Renal pelvis (tissue), 4 donors: ENCODE measurements around the gene SLC9A3. TPM values are rescaled to one million over a fixed set of nuclear protein-coding genes. Genes with fewer than 3 reads are reported as not detected.
"Not testable (repeated sequence)": the region's sequence is repeated elsewhere in the genome, so short reads cannot be mapped to it uniquely, and the experiment has no call there.

ENCODE experiments used
- DNase-seq: peaks from one replicate; pipeline ENCODE4 v3.0.0-alpha.2; 2013
- polyA plus RNA-seq, 3 donors: library from polyadenylated mRNA; unstranded; fragments of 120-200 nt; gene quantifications; one replicate each; pipeline ENCODE4 v1.2.1, GENCODE V29; 2013; ENCODE audit not compliant: insufficient read length in 3 of 3

SLC9A3 gene
- polyA plus RNA-seq, 3 donors: 46.4 to 69.6 (median 58.0) TPM

DNA sequence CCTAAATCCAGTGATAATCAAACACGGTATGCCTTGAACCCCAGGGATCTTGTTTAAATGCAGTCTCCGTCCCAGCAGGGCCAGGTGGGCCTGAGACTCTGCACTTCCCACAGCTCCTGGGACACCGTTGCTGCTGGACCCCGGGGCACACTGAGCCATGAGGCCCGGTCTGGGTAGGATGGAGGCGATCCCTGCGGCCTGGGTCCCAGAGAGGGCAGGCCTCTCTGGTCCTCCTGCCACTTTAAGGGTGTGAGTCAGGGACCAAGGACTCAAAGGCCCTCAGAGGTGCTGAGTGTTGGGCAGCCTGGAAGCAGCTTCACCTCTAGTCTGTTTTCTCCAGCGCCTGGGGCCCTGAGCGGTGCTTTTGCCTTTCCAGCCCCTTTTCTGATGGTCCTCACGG is 34.1 kb upstream of the SLC9A3 start:
- DNase-seq: no peak

DNA sequence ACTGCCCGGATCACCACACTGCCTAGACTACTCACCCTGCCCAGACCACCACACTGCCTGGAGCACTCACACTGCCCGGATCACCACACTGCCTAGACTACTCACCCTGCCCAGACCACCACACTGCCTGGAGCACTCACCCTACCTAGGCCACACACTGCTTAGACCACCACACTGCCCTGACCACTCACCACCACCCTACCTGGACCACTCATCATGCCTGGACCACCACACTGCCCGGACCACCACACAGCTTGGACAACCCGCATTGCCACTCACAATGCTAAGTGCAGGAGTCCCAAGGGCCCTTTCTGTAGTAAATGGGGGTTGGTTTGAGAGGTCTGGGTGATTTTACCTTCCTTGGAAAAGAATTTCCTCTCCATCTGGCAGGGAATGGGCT is 33.7 kb upstream of the SLC9A3 start:
- not testable (repeated sequence) for DNase-seq

DNA sequence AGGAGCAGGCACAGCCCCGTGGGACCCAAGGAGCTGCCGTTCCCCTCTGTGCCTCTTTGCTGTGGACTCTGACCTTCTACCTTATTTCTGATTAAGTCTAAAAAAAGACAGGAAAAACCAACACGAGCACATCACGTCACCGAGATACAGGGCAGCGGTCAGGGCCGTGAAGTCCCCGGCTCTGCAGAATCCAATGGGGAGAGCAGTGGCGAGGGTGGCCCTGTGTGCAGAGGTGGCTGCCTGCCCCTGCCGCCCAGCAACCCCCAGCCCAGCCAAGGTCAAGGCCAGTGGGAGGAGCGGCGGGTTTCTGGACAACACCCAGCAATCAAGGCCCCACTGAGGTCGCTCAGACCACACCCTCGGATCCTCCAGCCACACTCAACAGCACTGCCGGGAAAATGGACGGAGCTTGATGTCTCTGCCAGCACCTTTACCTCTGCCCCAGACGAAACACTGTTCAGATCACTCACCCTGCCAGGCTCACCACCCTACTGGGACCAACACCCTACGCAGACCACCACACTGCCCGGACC is 32.7 kb upstream of the SLC9A3 start:
- DNase-seq: no peak

DNA sequence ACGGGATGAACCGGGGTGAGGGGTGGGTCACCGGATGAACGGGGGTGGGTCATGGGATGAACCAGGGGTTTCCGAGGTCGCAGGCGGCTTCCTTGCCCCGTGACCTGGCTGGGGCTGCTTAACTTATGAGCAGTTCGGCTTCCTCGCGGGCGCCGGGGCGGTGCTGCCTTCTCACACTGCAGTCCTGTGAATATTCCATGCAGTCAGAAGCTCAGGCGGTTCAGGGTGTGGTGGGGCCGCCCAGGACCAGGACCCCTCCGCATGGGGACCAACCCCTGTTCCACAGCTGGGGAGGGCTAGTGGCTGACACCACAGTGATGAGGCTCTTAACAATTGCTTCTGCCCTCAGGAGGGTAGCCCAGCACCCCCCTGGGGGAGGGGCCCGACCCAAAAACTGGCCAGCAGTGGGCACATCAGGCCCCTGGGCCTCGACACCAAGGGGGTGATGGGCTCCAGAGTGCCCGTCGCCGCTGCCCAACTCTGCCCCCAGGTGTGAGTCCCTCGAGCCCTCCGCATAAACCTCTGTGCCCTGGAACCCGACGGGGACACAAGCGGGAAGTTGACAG is 30.9 kb upstream of the SLC9A3 start:
- no peak for DNase-seq

DNA sequence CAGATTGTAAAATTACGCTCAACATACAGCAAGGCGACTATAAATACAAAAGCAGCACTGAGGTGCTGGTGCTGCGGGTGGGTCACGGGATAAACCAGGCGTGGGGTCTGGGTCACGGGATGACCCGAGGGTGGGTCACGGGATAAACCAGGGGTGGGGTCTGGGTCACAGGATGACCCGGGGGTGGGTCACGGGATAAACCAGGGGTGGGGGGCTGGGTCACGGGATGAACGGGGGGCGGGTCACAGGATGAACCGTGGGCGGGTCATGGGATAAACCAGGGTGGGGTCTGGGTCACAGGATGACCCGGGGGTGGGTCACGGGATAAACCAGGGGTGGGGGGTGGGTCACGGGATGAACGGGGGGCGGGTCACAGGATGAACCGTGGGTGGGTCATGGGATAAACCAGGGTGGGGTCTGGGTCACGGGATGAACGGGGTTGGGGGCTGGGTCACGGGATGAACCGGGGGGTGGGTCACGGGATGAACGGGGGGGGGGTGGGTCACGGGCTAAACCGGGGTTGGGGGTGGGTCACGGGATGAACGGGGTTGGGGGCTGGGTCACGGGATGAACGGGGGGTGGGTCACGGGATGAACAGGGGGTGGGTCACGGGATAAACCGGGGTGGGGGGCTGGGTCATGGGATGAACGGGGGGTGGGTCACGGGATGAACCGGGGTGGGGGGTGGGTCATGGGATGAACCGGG is 30.2 kb upstream of the SLC9A3 start:
- no peak for DNase-seq

DNA sequence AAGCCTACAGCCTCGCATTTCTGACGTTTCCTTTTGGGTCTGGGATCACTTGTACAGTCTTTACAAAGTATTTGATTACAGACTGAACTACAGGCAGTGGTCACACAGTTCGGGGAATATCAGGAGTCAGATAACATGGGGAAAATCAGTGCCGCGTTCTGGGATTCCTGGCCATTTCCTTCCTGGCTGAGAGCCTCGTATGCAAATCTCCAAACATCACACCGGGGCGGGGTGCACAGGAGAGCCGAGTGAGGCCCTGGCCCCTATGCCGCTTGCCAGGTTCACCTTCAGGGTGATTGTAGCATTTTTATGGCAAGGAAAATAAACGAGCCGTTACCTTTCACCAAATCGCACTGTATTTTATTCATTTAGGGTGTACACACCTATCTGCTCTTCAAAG is 29.6 kb upstream of the SLC9A3 start:
- no peak for DNase-seq

DNA sequence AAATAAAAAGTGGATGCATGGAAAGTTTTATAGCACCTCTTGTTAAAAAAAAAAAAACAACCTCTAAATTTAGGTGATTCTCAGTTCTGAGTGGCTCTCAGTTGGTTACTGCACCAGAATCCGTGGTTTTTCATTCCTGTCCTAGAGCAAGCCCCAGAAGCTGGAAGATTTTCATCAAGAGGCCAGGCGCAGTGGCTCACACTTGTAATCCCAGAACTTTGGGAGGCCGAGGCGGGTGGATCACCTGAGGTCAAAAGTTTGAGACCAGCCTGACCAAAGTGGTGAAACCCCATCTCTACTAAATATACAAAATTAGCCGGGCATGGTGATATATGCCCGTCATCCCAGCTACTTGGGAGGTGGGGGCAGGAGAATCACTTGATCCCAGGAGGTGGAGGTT is 27.2 kb upstream of the SLC9A3 start:
- DNase-seq: no peak

DNA sequence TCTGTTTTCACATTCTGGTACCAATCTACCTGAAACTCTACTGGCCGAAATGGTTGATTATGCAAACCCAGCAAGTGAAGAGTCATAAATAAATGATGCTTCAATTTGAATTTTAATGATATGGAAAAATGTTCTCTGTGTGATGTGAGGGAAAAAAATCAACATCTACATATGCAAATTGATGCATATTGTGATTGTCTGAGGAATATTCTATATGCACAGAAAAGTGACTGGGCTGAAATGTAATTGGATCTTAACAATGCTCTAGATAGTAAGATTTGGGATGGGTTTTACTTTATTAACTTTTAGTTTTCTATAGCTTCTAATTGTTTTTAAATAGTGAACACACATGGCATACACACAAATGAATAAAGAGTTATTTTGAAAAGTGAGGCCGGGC is 25.0 kb upstream of the SLC9A3 start:
- DNase-seq: no peak

DNA sequence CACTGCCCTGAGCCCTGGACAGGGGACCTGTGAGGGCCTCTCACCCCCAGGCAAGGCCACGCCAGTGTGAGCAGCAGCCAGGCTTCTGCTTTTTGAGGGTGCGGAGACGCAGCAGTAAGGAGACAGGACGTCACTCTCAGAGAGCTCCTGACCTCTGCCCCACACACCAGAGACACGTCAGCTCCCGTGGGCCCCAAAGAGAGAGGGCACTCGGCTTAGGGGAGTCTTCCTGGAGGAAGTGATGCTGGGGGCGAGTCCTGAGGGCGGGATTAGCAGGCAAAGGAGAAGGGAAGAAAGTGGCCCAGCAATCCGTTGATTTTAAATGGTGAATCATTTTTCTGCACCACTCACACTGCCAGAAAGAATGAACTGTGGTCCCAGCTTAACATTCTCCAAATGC is 24.0 kb upstream of the SLC9A3 start:
- DNase-seq: no peak

DNA sequence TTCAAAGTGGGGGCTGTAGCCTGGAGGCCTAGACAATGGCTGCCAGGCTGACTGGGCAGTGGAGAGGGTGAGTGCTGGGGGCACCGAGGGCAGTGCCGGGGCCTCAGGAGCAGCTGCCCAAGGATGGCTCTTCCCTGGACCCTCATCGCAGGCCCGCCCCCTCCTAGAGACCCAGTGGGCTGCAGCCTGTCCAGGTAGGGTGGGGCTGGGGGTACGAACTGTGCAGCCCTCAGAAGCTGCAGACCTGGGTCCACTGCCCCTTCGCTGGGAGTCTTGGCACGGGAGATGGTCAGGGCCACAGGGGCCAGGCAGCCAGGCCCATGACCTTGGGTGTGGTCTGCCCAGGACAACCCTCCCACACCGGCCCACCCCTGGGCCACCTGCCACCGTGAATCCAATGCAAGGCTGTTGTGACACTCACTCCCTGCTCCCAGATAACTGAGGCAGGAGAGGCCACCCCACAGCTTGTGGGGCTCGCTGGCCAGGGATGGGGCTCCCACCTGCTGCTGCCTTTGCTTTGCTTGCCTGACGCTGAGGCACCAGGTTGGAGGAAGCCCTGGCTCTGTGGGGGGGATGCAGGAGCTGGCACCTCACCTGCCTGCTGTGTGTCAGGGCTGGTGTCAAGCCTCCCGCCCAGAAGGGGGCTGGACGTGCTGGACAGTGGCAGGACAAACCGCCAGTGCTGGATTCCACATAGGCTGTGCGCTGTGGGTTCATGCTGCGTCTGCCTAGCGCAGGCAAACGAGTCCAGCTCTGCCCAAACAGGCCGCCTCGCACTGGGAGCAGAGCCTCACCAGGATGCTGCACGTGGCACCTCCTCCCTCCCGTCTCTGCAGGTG is 23.1 kb upstream of the SLC9A3 start:
- DNase-seq: no peak

DNA sequence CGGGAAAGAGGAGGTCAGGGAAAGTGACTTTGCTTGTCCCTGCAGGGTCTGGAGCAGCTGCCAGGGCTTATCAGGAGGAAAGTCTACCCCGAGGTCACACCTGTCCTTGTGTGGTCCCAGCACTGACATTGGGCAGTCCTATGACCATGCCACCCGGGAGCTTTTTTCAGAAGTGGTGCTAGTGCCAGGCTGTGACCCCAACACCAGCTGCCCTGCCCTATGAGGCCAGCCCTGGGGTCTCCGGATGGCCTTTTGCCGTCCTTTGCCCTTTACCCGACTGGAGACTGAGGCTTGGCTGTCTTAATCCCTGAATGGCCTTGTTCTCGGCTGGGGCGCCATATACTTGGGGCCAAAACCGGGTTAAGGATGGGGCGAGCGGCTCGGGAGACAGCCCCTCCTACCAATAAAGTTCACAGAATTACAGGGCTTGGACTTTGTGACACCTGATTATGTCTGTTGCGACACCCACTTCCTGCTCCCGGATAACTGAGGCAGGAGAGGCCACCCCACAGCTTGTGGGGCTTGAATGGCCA is 22.2 kb upstream of the SLC9A3 start:
- DNase-seq: no peak

DNA sequence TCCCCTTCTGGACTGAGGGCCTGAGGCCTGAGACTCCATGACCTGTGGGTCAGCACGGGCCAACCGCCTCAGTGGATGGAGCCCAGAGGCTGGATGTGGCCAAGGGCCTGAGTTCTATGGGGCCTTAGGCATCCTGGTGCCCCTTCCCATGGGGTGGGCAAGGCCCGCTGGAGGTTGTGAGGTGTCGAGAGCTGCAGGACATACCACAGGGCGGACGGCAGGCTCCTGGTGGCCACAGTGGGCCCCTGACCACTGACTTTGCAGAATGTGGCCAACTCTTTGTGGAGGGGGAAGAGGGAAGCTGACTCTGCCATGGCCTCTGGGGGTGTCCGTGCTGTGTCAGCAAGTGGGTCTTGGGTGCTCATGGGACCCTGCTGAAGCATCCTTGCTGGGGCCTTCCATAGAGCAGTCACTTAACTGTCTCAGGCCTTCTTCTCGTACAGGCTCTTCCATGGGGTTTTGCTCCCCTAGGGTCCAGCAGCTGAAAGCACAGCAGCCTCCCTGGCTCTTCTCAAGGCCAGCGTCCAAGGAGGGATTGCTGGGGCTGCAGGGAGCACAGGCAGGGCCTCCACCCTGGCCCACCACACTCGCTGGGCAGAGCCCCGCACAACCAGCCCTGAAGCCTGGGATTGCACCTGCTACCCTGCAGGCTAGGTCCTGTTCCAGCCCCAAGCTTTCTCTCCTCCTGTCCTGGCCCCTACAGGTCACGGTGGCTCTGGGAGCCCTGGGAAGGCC is 21.6 kb upstream of the SLC9A3 start:
- no peak for DNase-seq

DNA sequence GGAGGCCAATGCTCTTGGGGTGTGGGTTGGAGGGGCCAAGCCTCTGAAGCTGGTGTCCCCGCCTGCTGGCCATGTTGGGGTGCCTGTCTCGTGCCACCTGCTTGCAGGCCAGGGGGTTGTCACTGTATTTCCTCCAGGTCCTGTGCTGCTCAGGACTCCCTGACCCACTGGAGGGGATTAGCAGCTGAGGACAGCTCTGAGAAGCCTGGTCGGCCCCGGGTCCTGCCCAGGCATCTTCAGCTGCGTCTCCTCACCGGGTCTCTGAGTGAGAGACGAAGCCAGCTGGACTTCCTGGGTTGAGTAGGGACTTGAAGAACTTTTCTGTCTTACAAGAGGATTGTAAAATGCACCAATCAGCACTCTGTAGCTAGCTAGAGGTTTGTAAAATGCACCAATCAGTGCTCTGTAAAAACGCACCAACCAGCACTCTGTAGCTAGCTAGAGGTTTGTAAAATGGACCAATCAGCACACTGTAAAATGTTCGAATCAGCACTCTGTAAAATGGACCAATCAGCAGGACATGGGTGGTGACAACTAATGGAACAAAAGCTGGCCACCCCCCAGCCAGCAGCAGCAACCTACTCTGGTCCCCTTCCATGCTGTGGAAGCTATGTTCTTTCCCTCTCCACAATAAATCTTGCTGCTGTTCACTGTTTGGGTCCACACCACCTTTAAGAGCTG is 20.6 kb upstream of the SLC9A3 start:
- no peak for DNase-seq

DNA sequence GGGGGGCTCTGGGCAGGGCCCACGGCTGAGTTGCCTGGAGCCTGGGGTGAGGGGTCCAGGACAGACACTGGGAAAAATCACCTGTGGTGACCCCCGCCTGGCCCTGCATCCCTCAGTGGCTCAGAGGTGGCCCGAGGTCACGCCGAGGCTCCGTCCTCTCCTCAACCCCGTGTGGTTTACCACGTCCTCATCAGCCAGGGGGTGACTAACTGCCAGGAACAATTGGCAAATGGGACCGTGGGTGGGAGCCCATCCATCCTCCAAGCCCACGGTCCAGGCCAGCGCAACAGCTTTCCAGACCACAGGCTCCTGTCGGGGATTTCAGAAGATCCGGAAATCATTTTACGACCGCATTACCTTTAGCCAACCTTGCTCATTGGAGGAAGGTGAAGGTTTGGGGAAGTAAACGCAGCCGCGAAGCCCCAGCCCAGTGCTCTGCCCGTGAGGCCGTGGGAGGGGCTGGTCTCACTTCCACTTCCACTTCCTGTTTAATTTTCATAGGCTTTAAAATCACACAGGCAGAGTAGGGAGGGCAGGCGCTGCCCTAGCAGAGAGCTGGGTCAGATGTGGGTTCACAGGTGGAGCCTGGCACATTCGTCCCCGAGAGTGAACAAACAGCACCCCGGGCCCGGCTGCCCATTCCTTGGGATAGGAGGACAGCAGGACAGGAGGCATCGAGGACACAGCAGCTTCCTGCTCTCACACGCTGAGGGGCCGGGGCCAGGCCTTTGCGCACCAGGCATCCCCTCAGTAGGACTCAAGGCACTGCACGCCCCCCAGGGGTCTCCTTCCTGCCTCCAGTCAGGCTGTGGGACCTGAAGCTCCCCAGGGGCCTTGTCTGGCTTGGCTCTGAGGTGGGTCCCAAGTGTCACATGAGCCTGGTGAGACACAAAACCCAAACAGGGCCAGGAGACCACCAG is 19.8 kb upstream of the SLC9A3 start:
- no peak for DNase-seq

DNA sequence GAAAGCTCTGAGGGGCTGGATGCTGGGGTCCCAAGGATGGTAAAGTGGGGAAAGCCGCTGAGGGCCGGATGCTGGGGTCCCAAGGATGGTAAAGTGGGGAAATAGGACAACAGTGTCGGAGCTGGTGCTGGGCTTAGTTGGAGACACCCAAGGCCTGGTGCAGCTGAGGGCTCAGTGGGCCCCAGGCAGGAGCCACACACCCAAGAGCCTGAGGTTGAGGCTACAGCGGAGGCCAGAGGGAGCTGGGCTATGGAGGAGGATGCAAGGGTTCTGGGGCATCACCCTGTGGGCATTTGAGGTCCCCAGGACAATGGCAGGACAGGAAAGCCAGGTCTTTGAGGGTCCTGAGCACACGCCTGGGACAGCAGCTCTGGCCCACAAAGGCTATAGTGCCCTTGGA is 19.1 kb upstream of the SLC9A3 start:
- no peak for DNase-seq

DNA sequence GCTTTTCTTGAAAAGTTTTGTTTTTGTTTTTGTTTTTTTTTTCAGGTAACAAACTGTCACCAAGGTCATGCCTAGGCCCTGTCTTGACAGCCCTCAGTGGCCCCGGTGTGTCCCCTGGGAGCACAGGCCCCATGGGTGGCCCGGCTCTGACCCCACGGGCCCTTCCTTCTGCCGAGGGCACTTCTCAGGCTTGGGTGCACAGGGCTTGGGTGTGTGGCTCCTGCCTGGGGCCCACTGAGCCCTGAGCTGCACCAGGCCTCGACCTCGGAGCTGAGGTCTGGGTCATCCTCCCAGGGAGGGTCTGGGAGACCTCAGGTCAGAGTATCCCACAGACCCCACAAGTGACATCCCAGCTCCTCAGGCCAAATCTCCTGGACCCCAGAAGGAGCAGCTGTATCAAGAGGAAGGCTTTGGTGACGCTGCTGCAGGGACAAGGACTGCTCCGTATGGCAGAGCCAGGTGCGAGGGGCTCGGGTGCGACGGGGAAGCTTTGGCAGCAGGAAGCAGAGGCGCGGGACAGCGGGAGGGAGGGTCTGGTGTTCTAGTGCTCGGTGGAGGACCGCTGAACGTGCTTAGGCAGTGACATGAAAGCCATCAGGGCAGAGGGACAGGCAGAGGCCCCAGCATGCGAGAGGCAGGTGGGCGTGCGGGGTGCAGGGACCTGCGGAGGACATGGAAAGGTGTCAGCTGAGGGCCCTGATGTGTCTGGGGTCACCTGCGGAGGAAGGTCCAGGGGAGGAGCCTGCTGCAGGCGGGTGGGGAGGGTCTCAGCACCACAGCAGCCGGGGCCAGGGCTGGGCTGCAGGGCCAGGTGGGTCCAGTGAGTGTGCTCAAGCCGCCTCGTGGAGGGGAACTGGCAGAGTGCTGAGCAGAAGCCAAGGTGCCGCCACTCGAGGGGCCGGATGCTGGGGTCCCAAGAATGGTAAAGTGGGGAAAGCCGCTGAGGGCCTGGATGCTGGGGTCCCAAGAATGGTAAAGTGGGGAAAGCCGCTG is 18.4 kb upstream of the SLC9A3 start:
- DNase-seq: no peak

DNA sequence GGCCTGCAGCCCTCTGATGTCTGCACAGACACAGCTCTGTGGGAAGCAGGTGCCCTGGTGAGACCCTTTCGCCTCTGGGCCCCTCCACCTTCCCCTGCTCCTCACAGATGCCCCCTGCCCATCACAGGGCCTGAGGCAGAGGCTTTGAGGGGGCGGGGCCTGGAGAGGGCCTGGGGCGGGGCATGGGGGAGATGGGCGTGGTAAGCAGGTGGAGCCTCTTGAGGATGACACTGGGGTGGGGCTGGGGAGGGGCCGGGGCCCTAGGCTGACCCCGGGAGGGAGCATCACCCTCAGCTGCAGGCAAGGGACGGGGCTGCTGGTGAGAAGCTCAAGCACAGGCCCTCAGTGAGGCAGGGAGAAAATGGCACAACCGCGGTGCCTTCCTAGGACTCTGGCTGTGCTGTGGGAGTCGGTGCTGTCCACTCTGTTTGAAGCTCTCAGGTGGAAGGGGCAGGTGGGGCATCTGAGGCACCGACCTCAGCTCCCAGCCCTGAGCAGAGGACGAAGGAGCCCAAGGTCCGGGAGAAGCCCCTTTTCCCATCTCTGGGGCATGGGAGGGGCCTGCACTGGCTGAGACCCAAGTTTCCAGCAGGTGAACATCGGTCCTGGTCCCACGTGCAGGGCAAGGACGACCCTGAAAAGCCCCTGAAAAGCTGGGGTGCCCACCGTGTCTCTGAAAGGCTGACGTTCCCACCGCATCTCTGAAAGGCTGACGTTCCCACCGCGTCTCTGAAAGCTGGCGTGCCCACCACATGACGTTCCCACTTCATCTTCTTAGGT is 17.5 kb upstream of the SLC9A3 start:
- no peak for DNase-seq

DNA sequence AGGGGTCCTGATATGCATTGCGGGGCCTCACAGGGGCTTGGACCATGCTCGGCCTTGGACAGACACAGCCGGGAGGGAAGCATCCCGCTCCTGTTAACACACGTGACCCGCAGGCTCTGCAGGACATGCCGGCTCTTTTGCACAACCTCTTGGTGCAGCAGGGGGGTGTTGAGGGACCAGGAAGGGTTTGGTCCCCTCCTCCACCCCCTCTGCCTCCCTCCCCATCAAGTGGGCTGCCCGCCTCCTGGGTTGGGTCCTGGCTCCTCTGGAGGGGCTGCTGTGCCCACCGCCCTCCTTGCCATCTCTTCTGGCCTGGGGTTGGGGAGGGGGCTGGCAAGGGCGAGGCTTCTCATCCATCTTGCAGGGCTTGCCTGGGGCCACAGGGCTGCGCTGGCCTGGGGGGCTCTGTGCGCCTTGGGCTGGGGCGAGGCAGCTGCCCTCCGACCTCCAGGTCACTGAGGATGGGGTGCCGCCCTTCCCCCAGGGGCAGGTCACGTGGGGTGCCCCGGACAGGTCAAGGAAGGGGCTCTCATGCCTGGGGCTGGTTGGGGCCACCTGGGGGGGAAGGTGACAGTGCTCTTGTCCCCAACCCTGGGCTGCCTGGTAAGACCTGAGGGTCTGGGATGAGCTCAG is 16.8 kb upstream of the SLC9A3 start:
- no peak for DNase-seq
